ENCODE measurements around the gene KDELR3.

KDELR3 gene

GRCh38 chr22:38451404-38451803, 16.5 kb upstream of the KDELR3 start:
- Histone ChIP-seq H3K36me3 (ENCODE audit: control insufficient read depth, insufficient read depth, low read length) (no peaks in the 10 kb centered on the region), H3K4me3 (ENCODE audit: low read depth, low read length) (no peak overlapping the region), H3K9me3 (ENCODE audit: control insufficient read depth, insufficient read depth, low read length) (no peaks in the 10 kb centered on the region), H3K27me3 (ENCODE audit: control insufficient read depth, insufficient read depth, low read length) (peaks cover 49% of the 10 kb centered on the region), H3K4me1 (ENCODE audit: control insufficient read depth, insufficient read depth, low read length) (peaks cover 6% of the 10 kb centered on the region; the same call in 1 of the 2 replicates), H3K9ac (ENCODE audit: low read depth, low read length) (no peak overlapping the region), H3K27ac (ENCODE audit: low read depth, low read length) (no peak overlapping the region)

DNA sequence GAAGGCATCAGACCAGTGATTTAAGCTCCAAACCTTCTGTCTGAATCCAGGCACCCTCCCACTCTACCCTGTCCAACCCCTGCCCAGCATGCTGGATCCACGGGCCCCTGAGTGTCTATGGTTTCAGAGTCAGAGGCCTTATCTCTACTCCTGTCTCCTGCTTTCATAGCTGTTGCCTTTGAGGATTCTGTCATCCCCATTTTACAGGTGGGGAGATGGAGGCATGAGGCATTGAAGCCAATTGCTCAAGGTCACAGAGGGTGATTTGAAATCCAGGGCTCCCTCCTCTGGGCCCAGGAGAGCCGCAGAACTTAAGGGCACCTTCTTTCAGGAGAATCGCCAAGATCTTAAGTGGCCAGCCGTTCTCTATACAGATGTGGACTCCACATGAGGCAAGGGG, 16.0 kb upstream of the KDELR3 start:
- no peaks in the 10 kb centered on the region for H3K36me3 ChIP-seq (ENCODE audit: control insufficient read depth, insufficient read depth, low read length)

GRCh38 chr22:38452373-38453065, 15.4 kb upstream of the KDELR3 start:
- no peak overlapping the region for H3K9ac ChIP-seq (ENCODE audit: low read depth, low read length)
- no peak overlapping the region for H3K27ac ChIP-seq (ENCODE audit: low read depth, low read length)
- H3K4me3 ChIP-seq (ENCODE audit: low read depth, low read length): no peak overlapping the region
- H3K9me3 ChIP-seq (ENCODE audit: control insufficient read depth, insufficient read depth, low read length): no peaks in the 10 kb centered on the region
- no peaks in the 10 kb centered on the region for H3K36me3 ChIP-seq (ENCODE audit: control insufficient read depth, insufficient read depth, low read length)
- H3K4me1 ChIP-seq (ENCODE audit: control insufficient read depth, insufficient read depth, low read length): peaks cover 6% of the 10 kb centered on the region; the same call in 1 of the 2 replicates
- peaks cover 60% of the 10 kb centered on the region for H3K27me3 ChIP-seq (ENCODE audit: control insufficient read depth, insufficient read depth, low read length)

More for the DNA sequence above, 16.0 kb upstream of the KDELR3 start:
- peaks cover 54% of the 10 kb centered on the region for H3K27me3 ChIP-seq (ENCODE audit: control insufficient read depth, insufficient read depth, low read length)
- peaks cover 6% of the 10 kb centered on the region; the same call in 1 of the 2 replicates for H3K4me1 ChIP-seq (ENCODE audit: control insufficient read depth, insufficient read depth, low read length)
- H3K4me3 ChIP-seq (ENCODE audit: low read depth, low read length): no peak overlapping the region
- no peak overlapping the region for H3K9ac ChIP-seq (ENCODE audit: low read depth, low read length)
- H3K27ac ChIP-seq (ENCODE audit: low read depth, low read length): no peak overlapping the region
- H3K9me3 ChIP-seq (ENCODE audit: control insufficient read depth, insufficient read depth, low read length): no peaks in the 10 kb centered on the region

GRCh38 chr22:38453066-38453672, 14.7 kb upstream of the KDELR3 start:
- no peaks in the 10 kb centered on the region for H3K9me3 ChIP-seq (ENCODE audit: control insufficient read depth, insufficient read depth, low read length)
- H3K27ac ChIP-seq (ENCODE audit: low read depth, low read length): no peak overlapping the region
- no peaks in the 10 kb centered on the region for H3K36me3 ChIP-seq (ENCODE audit: control insufficient read depth, insufficient read depth, low read length)
- H3K4me1 ChIP-seq (ENCODE audit: control insufficient read depth, insufficient read depth, low read length): peaks cover 6% of the 10 kb centered on the region; the same call in 1 of the 2 replicates
- no peak overlapping the region for H3K4me3 ChIP-seq (ENCODE audit: low read depth, low read length)
- peaks cover 61% of the 10 kb centered on the region for H3K27me3 ChIP-seq (ENCODE audit: control insufficient read depth, insufficient read depth, low read length)
- H3K9ac ChIP-seq (ENCODE audit: low read depth, low read length): no peak overlapping the region

DNA sequence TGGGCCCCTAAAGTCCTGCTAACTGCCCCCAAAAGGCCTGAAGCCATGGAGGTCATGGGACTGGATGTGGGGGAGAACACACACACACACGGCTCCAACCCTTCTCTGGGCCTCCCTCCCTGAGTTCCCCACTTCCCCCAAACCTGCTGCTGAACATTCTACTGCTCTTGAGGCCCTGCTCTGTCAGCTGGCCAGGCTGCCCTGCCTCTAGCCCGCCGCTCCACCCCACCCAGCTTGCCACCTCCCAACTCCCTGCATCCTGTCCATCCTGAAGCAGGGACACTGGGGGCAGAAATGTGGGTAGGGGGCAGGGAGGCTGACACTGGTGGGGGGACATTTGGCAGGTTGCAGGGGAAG, 13.9 kb upstream of the KDELR3 start:
- H3K9ac ChIP-seq (ENCODE audit: low read depth, low read length): no peak overlapping the region
- H3K36me3 ChIP-seq (ENCODE audit: control insufficient read depth, insufficient read depth, low read length): no peaks in the 10 kb centered on the region
- H3K4me1 ChIP-seq (ENCODE audit: control insufficient read depth, insufficient read depth, low read length): peaks cover 6% of the 10 kb centered on the region; the same call in 1 of the 2 replicates
- H3K27me3 ChIP-seq (ENCODE audit: control insufficient read depth, insufficient read depth, low read length): peaks cover 63% of the 10 kb centered on the region
- H3K9me3 ChIP-seq (ENCODE audit: control insufficient read depth, insufficient read depth, low read length): no peaks in the 10 kb centered on the region
- no peak overlapping the region for H3K27ac ChIP-seq (ENCODE audit: low read depth, low read length)
- H3K4me3 ChIP-seq (ENCODE audit: low read depth, low read length): no peak overlapping the region

DNA sequence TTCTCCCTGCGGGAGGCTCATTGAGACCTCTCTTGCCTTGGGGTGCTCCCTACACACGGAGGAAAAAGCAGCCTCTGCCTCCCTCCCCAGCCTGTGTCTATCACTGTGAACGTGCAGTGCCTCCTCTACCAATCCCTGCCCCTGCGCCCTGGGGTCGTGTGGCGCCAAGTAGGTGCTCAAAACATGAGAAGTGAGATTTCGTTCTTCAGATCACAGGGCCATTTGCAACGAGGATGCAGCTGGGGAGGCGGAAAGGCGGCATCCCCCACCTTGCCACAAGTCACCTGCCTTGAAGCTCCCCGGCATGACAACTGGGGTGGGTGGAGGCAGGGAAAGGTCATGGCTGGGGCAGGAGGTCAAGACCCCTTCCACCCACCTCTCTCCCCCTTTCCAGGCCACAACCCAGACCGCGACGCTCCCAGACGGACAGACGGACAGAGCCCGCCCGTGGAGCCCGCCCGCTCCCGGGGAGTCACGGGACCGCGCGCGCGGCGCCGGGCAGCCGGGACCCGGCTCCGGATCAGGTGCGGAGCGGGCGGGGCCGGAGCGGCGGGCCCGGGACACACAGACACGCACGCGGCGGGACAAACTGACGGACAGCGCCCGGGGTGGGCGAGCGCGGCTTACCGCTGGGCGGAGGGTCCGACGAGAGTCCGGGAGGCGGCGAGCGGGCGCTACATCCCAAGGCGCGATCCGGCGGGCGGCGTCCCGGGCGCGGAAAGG, 13.4 kb upstream of the KDELR3 start:
- Histone ChIP-seq H3K4me1 (ENCODE audit: control insufficient read depth, insufficient read depth, low read length) (peaks cover 6% of the 10 kb centered on the region; the same call in 1 of the 2 replicates), H3K4me3 (ENCODE audit: low read depth, low read length) (peak overlapping the region; percentile 53; the same call in 1 of the 2 replicates), H3K27me3 (ENCODE audit: control insufficient read depth, insufficient read depth, low read length) (peaks cover 66% of the 10 kb centered on the region), H3K9ac (ENCODE audit: low read depth, low read length) (no peak overlapping the region), H3K9me3 (ENCODE audit: control insufficient read depth, insufficient read depth, low read length) (no peaks in the 10 kb centered on the region), H3K36me3 (ENCODE audit: control insufficient read depth, insufficient read depth, low read length) (no peaks in the 10 kb centered on the region), H3K27ac (ENCODE audit: low read depth, low read length) (no peak overlapping the region)

GRCh38 chr22:38455076-38455529, 12.8 kb upstream of the KDELR3 start, which contains the start of gene KCNJ4:
KCNJ4 (minus strand) TSS chr22:38455199; CDS start chr22:38428132, 27,067 bp downstream.
- Histone ChIP-seq H3K36me3 (ENCODE audit: control insufficient read depth, insufficient read depth, low read length) (no peaks in the 10 kb centered on the region), H3K27me3 (ENCODE audit: control insufficient read depth, insufficient read depth, low read length) (peaks cover 66% of the 10 kb centered on the region), H3K27ac (ENCODE audit: low read depth, low read length) (no peak within 1 kb of the TSS), H3K4me3 (ENCODE audit: low read depth, low read length) (peak within 1 kb of the TSS; percentile 56; the same call in 1 of the 2 replicates), H3K9me3 (ENCODE audit: control insufficient read depth, insufficient read depth, low read length) (no peaks in the 10 kb centered on the region), H3K9ac (ENCODE audit: low read depth, low read length) (no peak within 1 kb of the TSS), H3K4me1 (ENCODE audit: control insufficient read depth, insufficient read depth, low read length) (peaks cover 6% of the 10 kb centered on the region; the same call in 1 of the 2 replicates)

DNA sequence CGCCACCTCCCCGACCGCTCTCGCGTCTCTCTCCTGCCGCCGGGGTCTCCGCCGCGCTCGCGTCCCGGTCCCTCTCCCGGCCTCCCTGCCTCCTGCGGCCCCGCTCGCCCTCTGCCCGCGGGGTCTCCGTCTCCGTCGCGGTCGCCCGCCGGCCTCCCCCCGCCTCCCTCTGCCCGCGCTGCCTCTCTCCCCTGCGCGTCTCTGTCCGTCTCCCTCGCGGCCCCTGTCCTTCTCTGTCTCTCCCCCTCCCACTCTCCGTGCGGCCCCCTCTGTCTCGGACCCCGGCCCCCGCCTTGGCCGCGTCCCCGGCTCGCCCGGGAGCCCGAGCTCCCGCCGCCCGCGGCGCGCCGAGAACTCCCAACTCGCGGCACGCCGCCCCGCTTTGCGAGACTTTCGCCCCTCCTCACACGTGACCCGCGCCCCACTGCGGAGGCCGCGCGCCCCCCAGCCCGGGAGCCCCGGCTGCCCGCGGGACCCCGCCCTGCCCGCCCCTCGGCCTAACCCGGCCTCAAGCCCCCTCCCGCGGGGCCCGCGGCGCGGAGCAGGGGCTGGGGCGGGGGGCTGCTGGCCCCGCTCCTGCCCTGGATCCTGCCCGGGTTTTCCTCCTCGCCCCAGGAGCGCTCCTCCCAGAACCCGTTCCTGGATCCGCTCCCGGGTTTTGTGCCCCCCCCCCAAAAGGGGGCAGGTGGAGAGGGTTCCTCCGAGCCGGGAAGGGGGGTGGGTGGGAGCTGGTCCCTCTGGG, 12.2 kb upstream of the KDELR3 start:
- H3K4me3 ChIP-seq (ENCODE audit: low read depth, low read length): peak overlapping the region; percentile 56
- H3K9ac ChIP-seq (ENCODE audit: low read depth, low read length): no peak overlapping the region
- no peaks in the 10 kb centered on the region for H3K36me3 ChIP-seq (ENCODE audit: control insufficient read depth, insufficient read depth, low read length)
- peaks cover 71% of the 10 kb centered on the region for H3K27me3 ChIP-seq (ENCODE audit: control insufficient read depth, insufficient read depth, low read length)
- peaks cover 6% of the 10 kb centered on the region; the same call in 1 of the 2 replicates for H3K4me1 ChIP-seq (ENCODE audit: control insufficient read depth, insufficient read depth, low read length)
- no peak overlapping the region for H3K27ac ChIP-seq (ENCODE audit: low read depth, low read length)
- no peaks in the 10 kb centered on the region for H3K9me3 ChIP-seq (ENCODE audit: control insufficient read depth, insufficient read depth, low read length)

DNA sequence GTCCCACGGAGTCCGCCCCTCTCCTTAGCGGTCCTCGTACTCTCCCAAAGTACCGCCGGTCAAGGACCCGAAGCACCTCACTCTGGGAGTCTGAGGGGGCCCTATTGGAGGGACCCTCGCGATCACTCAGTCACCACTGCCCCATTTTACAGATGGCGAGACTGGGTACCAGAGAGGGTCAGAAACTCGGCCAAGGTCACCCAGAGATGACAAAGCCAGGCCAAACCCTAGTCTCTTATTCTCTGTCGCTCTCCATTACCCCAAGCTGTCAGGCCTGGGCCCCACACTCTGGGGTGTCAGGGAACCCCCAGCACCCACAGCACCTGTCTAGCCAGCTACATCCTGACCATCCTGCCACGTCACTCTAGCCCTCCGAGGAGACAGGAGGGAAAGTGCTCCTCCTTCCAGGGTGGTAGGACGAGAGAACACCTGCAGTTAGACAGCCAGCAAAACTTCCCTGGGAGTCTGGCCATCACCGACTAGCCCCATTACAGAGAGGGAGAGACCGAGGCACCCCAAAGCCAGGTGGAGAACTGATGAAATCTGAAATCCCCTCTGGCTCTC, 11.5 kb upstream of the KDELR3 start:
- Histone ChIP-seq H3K9ac (ENCODE audit: low read depth, low read length) (no peak overlapping the region), H3K36me3 (ENCODE audit: control insufficient read depth, insufficient read depth, low read length) (no peaks in the 10 kb centered on the region), H3K27me3 (ENCODE audit: control insufficient read depth, insufficient read depth, low read length) (peaks cover 74% of the 10 kb centered on the region), H3K4me3 (ENCODE audit: low read depth, low read length) (peak overlapping the region; percentile 56), H3K4me1 (ENCODE audit: control insufficient read depth, insufficient read depth, low read length) (peaks cover 11% of the 10 kb centered on the region), H3K27ac (ENCODE audit: low read depth, low read length) (no peak overlapping the region), H3K9me3 (ENCODE audit: control insufficient read depth, insufficient read depth, low read length) (no peaks in the 10 kb centered on the region)

All from HUES48 (cell line).